ACHN (cell line): ENCODE results near the gene HILPDA.

ENCODE experiments used
- DNase-seq: peaks from one replicate; pipeline ENCODE4 v3.0.0-alpha.2; 2015
- in situ Hi-C: cut with HindIII; loops from 2 replicates; pipeline ENCODE4 v1.10.0; 2017; ENCODE audit warnings: low sequenced_read_pairs, low pct_ligation_motif_present, low pct_unique_long_range_greater_than_20kb

The HILPDA gene

GRCh38 chr7:128427289-128427891, 28.3 kb upstream of the HILPDA start:
- in situ Hi-C loops: no loop called here
- DNase-seq: peak; percentile 74

GRCh38 chr7:128430207-128430606, 25.5 kb upstream of the HILPDA start:
- in situ Hi-C loops: no loop called here

GRCh38 chr7:128431221-128431620, 24.5 kb upstream of the HILPDA start:
- DNase-seq: no peak
- in situ Hi-C loops: no loop called here

More at GRCh38 chr7:128430207-128430606, 25.5 kb upstream of the HILPDA start:
- DNase-seq: no peak

- no peak for DNase-seq
- in situ Hi-C loops: no loop called here
Measured at GRCh38 chr7:128431754-128432153, 23.9 kb upstream of the HILPDA start.

- in situ Hi-C loops: no loop called here
Measured at GRCh38 chr7:128434413-128435326, 21.0 kb upstream of the HILPDA start.

GRCh38 chr7:128435327-128435686, 20.4 kb upstream of the HILPDA start:
- DNase-seq: no peak
- in situ Hi-C loops: no loop called here

More at GRCh38 chr7:128434413-128435326, 21.0 kb upstream of the HILPDA start:
- DNase-seq: no peak

- in situ Hi-C loops: no loop called here
- DNase-seq: no peak
Measured at GRCh38 chr7:128437426-128438332, 18.0 kb upstream of the HILPDA start.

GRCh38 chr7:128442356-128442755, 13.3 kb upstream of the HILPDA start:
- in situ Hi-C loops: no loop called here

GRCh38 chr7:128443831-128444600, 11.7 kb upstream of the HILPDA start:
- no peak for DNase-seq
- in situ Hi-C loops: no loop called here

More at GRCh38 chr7:128442356-128442755, 13.3 kb upstream of the HILPDA start:
- no peak for DNase-seq

- in situ Hi-C loops: no loop called here
- DNase-seq: no peak
Measured at GRCh38 chr7:128446306-128446705, 9.4 kb upstream of the HILPDA start.

GRCh38 chr7:128447941-128448564, 7.6 kb upstream of the HILPDA start:
- in situ Hi-C loops: no loop called here
- no peak for DNase-seq

- in situ Hi-C loops: no loop called here
- no peak for DNase-seq
Measured at GRCh38 chr7:128448751-128449302, 6.9 kb upstream of the HILPDA start.

GRCh38 chr7:128450409-128450808, 5.3 kb upstream of the HILPDA start:
- no peak for DNase-seq
- in situ Hi-C loops: no loop called here

GRCh38 chr7:128450913-128451312, 4.8 kb upstream of the HILPDA start:
- in situ Hi-C loops: no loop called here
- DNase-seq: no peak

- in situ Hi-C loops: no loop called here
Measured at GRCh38 chr7:128452552-128452951, 3.1 kb upstream of the HILPDA start.

GRCh38 chr7:128453836-128454804, 1.6 kb upstream of the HILPDA start:
- no peak for DNase-seq

More at GRCh38 chr7:128452552-128452951, 3.1 kb upstream of the HILPDA start:
- DNase-seq: no peak

More at GRCh38 chr7:128453836-128454804, 1.6 kb upstream of the HILPDA start:
- in situ Hi-C loops: no loop called here
